ENCODE data around the gene PROSER1. TPM values are rescaled to one million over a fixed set of nuclear protein-coding genes. Genes with fewer than 3 reads are reported as not detected.
"Not testable (repeated sequence)": the region's sequence is repeated elsewhere in the genome, so short reads cannot be mapped to it uniquely, and the experiment has no call there.

The PROSER1 gene
- total RNA-seq, 1 donor from 2014 or later: 24.6 TPM

GRCh38 chr13:39016087-39016486, 21.8 kb downstream of the PROSER1 start:
- no peak for DNase-seq (ENCODE audit: low read depth)
- TF ChIP-seq, protein P1, sequence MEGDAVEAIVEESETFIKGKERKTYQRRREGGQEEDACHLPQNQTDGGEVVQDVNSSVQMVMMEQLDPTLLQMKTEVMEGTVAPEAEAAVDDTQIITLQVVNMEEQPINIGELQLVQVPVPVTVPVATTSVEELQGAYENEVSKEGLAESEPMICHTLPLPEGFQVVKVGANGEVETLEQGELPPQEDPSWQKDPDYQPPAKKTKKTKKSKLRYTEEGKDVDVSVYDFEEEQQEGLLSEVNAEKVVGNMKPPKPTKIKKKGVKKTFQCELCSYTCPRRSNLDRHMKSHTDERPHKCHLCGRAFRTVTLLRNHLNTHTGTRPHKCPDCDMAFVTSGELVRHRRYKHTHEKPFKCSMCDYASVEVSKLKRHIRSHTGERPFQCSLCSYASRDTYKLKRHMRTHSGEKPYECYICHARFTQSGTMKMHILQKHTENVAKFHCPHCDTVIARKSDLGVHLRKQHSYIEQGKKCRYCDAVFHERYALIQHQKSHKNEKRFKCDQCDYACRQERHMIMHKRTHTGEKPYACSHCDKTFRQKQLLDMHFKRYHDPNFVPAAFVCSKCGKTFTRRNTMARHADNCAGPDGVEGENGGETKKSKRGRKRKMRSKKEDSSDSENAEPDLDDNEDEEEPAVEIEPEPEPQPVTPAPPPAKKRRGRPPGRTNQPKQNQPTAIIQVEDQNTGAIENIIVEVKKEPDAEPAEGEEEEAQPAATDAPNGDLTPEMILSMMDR (conservative IDR thresholded peaks at IDR 0.05; ENCODE audit: low read depth, low read length): no peak

GRCh38 chr13:39013462-39013861, 24.4 kb downstream of the PROSER1 start:
- TF ChIP-seq, protein P1 (conservative IDR thresholded peaks at IDR 0.05; ENCODE audit: low read depth, low read length): no peak
- H3K4me3 ChIP-seq (ENCODE audit: low read depth, low read length): no peak overlapping the region
- no peak for DNase-seq (ENCODE audit: low read depth)

More at GRCh38 chr13:39016087-39016486, 21.8 kb downstream of the PROSER1 start:
- H3K4me3 ChIP-seq (ENCODE audit: low read depth, low read length): no peak overlapping the region

DNA sequence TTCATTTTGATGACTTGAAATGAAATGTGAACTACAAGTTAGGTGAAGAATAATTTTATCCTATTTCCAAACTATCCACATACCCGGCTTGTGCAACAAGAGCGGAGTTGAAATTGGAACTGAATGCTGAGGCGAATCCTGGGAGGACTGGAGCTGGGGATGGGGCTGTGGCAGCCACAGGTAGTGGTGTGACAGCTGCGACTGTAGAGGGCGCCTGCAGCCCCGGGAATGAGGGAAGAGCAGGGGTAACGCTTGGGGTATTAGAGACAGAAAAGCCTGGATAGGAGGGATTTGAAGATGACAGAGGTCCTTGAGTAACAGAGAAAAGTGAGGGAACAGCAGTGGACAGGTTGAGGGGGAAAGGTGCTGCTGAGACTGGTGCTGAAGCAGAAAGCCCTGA, 25.3 kb downstream of the PROSER1 start:
- TF ChIP-seq, protein P1 (conservative IDR thresholded peaks at IDR 0.05; ENCODE audit: low read depth, low read length): peak; percentile 25
- no peak overlapping the region for H3K4me3 ChIP-seq (ENCODE audit: low read depth, low read length)
- DNase-seq (ENCODE audit: low read depth): no peak

- not testable (repeated sequence) for H3K4me3 ChIP-seq (ENCODE audit: low read depth, low read length); DNase-seq (ENCODE audit: low read depth)
These were observed 31.3 kb downstream of the PROSER1 start for GRCh38 chr13:39006371-39007111.

DNA sequence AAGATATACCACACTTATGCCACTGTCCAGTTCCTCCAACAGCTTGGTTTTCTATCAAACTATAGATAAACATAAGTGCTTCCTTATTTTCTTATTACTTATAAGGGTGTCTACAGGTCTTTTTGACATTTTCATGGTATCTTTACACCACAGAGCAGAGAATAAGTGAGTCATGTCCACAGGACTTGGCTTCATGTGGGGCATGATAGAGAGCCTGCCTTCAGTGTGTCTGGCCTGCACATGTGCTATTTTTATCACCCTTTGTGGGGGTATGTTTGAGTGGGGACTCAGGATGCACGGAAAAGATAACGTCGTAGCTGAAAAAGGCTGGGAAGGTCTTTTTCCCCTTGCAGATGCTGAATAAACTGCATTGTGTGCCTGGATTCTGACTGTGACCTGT, 39.1 kb downstream of the PROSER1 start:
- no peak for DNase-seq (ENCODE audit: low read depth)
- no peak overlapping the region for H3K4me3 ChIP-seq (ENCODE audit: low read depth, low read length)
- TF ChIP-seq, protein P1 (conservative IDR thresholded peaks at IDR 0.05; ENCODE audit: low read depth, low read length): no peak

GRCh38 chr13:38993381-38993780, 44.5 kb downstream of the PROSER1 start:
- H3K4me3 ChIP-seq (ENCODE audit: low read depth, low read length): no peak overlapping the region
- TF ChIP-seq, protein P1 (conservative IDR thresholded peaks at IDR 0.05; ENCODE audit: low read depth, low read length): no peak
- no peak for DNase-seq (ENCODE audit: low read depth)

- no peak for DNase-seq (ENCODE audit: low read depth)
- no peak within 1 kb of the TSS for H3K4me3 ChIP-seq (ENCODE audit: low read depth, low read length)
- TF ChIP-seq, protein P1 (conservative IDR thresholded peaks at IDR 0.05; ENCODE audit: low read depth, low read length): no peak
These were observed 47.2 kb downstream of the PROSER1 start, which contains the start of gene STOML3 for GRCh38 chr13:38990693-38991092. Gene STOML3 (minus strand): TSS chr13:38990831. CDS start chr13:38990721, 110 bp downstream.
